Left ventricle myocardium inferior (tissue), 1 donor: ENCODE measurements around the gene MYH14. TPM values are rescaled to one million over a fixed set of nuclear protein-coding genes. Genes with fewer than 3 reads are reported as not detected.

ENCODE experiments used
- DNase-seq: peaks from one replicate; pipeline ENCODE4 v3.0.0-alpha.2; 2020
- H3K27ac ChIP-seq: fragments of 200-600 bp; replicated peaks from 2 replicates; pipeline ENCODE4 v1.8.0; 2021
- H3K27me3 ChIP-seq: fragments of 200-600 bp; 2 replicates; pipeline ENCODE4 v1.8.0; 2021; ENCODE audit warnings: low read depth
- H3K36me3 ChIP-seq: fragments of 200-600 bp; 2 replicates; pipeline ENCODE4 v1.8.0; 2021
- H3K4me1 ChIP-seq: fragments of 200-600 bp; 2 replicates; pipeline ENCODE4 v1.8.0; 2021
- H3K4me3 ChIP-seq: fragments of 200-600 bp; 2 replicates; pipeline ENCODE4 v1.8.0; 2021; ENCODE audit warnings: mild to moderate bottlenecking, moderate library complexity
- H3K9me3 ChIP-seq: fragments of 200-600 bp; replicated peaks from 2 replicates; pipeline ENCODE4 v1.8.0; 2021
- CTCF ChIP-seq: fragments of 200-600 bp; IDR thresholded peaks from 2 replicates; pipeline ENCODE4 v1.8.0; 2021; ENCODE audit warnings: antibody characterized with exemption, mild to moderate bottlenecking, borderline replicate concordance
- intact Hi-C: fragments of 100-400 bp; cut with micrococcal nuclease; formaldehyde crosslinking; loops from one replicate; pipeline ENCODE4 v1.11.0; 2022
- total RNA-seq: library from RNA; stranded (reverse); fragmentation: NEBNext Ultra II Directional; extraction: Animal tissue kit (Norgen Biotek cat#: 25700); gene quantifications from one replicate; pipeline ENCODE4 v1.2.1, GENCODE V29; 2021
- donor health status: DM: no; HTN: yes; CAD: no; lungs with severe emphysema.

Gene MYH14
- total RNA-seq, 1 donor from 2014 or later: 115 TPM

- peak overlapping the region; percentile 91 for H3K27ac ChIP-seq
- H3K4me3 ChIP-seq: peak overlapping the region; percentile 75
- peaks cover 61% of the 10 kb centered on the region for H3K27me3 ChIP-seq
- DNase-seq: peak; percentile 65
- no peaks in the 10 kb centered on the region for H3K36me3 ChIP-seq
- peaks cover 37% of the 10 kb centered on the region for H3K4me1 ChIP-seq
- H3K9me3 ChIP-seq: no peaks in the 10 kb centered on the region
- intact Hi-C loops: no loop called here
- no peak for TF ChIP-seq CTCF
Observed at GRCh38 chr19:50204811-50205675, 1.6 kb downstream of the MYH14 start.

GRCh38 chr19:50205681-50206138, 2.3 kb downstream of the MYH14 start:
- Histone ChIP-seq H3K4me3 (peak overlapping the region; percentile 75), H3K9me3 (no peaks in the 10 kb centered on the region), H3K27me3 (peaks cover 61% of the 10 kb centered on the region), H3K36me3 (peaks cover 6% of the 10 kb centered on the region), H3K4me1 (peaks cover 36% of the 10 kb centered on the region), H3K27ac (peak overlapping the region; percentile 91)
- intact Hi-C loops: no loop called here
- no peak for DNase-seq
- no peak for TF ChIP-seq CTCF

- Histone ChIP-seq H3K4me1 (peaks cover 36% of the 10 kb centered on the region), H3K27ac (no peak overlapping the region), H3K9me3 (no peaks in the 10 kb centered on the region), H3K27me3 (peaks cover 57% of the 10 kb centered on the region), H3K4me3 (no peak overlapping the region), H3K36me3 (peaks cover 9% of the 10 kb centered on the region)
- DNase-seq: no peak
- TF ChIP-seq CTCF: no peak
- intact Hi-C loops: no loop called here
Observed at GRCh38 chr19:50206191-50206590, 2.8 kb downstream of the MYH14 start.

- intact Hi-C loops: no loop called here
- TF ChIP-seq CTCF: no peak
- Histone ChIP-seq H3K9me3 (peaks cover 10% of the 10 kb centered on the region), H3K27me3 (peaks cover 42% of the 10 kb centered on the region), H3K4me1 (peaks cover 42% of the 10 kb centered on the region), H3K4me3 (no peak overlapping the region), H3K36me3 (peaks cover 17% of the 10 kb centered on the region), H3K27ac (no peak overlapping the region)
- DNase-seq: no peak
Observed at GRCh38 chr19:50207730-50208129, 4.3 kb downstream of the MYH14 start.

DNA sequence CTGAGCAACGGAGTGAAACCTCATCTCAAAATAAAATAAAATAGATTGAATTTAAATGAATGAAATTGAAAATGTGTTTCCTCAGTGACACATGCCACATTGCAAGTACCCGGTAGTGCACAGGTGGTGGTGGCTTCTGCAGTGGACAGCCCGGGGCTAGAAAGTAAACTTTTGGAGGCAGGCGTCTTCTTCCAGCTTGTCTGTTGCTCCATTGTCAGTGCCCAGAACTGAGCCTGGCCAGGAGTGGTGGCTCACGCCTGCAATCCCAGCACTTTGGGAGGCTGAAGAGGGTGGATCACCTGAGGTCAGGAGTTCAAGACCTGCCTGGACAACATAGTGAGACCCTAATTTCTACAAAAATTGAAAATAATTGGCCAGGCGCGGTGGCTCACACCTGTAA, 5.7 kb downstream of the MYH14 start:
- intact Hi-C loops: no loop called here
- H3K27ac ChIP-seq: no peak overlapping the region
- TF ChIP-seq CTCF: no peak
- H3K36me3 ChIP-seq: peaks cover 23% of the 10 kb centered on the region
- H3K4me1 ChIP-seq: peaks cover 28% of the 10 kb centered on the region
- peaks cover 10% of the 10 kb centered on the region for H3K9me3 ChIP-seq
- H3K4me3 ChIP-seq: no peak overlapping the region
- H3K27me3 ChIP-seq: peaks cover 28% of the 10 kb centered on the region
- no peak for DNase-seq
